Measurements from ENCODE around the gene FOXB1. TPM values are rescaled to one million over a fixed set of nuclear protein-coding genes. Genes with fewer than 3 reads are reported as not detected.

FOXB1 gene
- total and polyA plus RNA-seq, 8 donors = not detected

GRCh38 chr15:59965741-59966140, 38.4 kb upstream of the FOXB1 start:
- peaks cover 0 to 37% (median 33%) of the 10 kb centered on the region in 4 donors for H3K9me3 ChIP-seq
- peaks cover 0 to 5% (median 0%) of the 10 kb centered on the region in 3 donors for H3K27me3 ChIP-seq
- TF ChIP-seq POLR2A (IDR thresholded peaks at IDR 0.05) (no peak), POLR2AphosphoS5 (IDR thresholded peaks at IDR 0.05) (no peak), EP300 (IDR thresholded peaks at IDR 0.05) (no peak)
- TF ChIP-seq, protein P1, sequence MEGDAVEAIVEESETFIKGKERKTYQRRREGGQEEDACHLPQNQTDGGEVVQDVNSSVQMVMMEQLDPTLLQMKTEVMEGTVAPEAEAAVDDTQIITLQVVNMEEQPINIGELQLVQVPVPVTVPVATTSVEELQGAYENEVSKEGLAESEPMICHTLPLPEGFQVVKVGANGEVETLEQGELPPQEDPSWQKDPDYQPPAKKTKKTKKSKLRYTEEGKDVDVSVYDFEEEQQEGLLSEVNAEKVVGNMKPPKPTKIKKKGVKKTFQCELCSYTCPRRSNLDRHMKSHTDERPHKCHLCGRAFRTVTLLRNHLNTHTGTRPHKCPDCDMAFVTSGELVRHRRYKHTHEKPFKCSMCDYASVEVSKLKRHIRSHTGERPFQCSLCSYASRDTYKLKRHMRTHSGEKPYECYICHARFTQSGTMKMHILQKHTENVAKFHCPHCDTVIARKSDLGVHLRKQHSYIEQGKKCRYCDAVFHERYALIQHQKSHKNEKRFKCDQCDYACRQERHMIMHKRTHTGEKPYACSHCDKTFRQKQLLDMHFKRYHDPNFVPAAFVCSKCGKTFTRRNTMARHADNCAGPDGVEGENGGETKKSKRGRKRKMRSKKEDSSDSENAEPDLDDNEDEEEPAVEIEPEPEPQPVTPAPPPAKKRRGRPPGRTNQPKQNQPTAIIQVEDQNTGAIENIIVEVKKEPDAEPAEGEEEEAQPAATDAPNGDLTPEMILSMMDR (IDR thresholded peaks at IDR 0.05) = no peak
- H3K4me3 ChIP-seq = no peak overlapping the region
- no peak for DNase-seq
- intact Hi-C loops (cut with DNase I; ENCODE audit: low total_unique reads) = no loop called here
- 94 to 98% (median 95%) methylated on average over 6 of the region's 6 CpGs for WGBS, 5 donors
- no peak overlapping the region for H3K27ac ChIP-seq
- no peaks in the 10 kb centered on the region for H3K4me1 ChIP-seq
- no peaks in the 10 kb centered on the region for H3K36me3 ChIP-seq

- H3K27ac ChIP-seq = no peak overlapping the region
- H3K9me3 ChIP-seq = peaks cover 0 to 32% (median 27%) of the 10 kb centered on the region in 4 donors
- no peaks in the 10 kb centered on the region for H3K4me1 ChIP-seq
- no peaks in the 10 kb centered on the region for H3K36me3 ChIP-seq
- H3K4me3 ChIP-seq = no peak overlapping the region
- TF ChIP-seq, protein P1 (IDR thresholded peaks at IDR 0.05) = no peak
- TF ChIP-seq POLR2A (IDR thresholded peaks at IDR 0.05) (no peak), POLR2AphosphoS5 (IDR thresholded peaks at IDR 0.05) (no peak)
- intact Hi-C loops (cut with DNase I; ENCODE audit: low total_unique reads) = no loop called here
- peaks cover 0 to 6% (median 0%) of the 10 kb centered on the region in 3 donors for H3K27me3 ChIP-seq
- DNase-seq = no peak
Measured at GRCh38 chr15:59966262-59966661, 37.8 kb upstream of the FOXB1 start.

DNA sequence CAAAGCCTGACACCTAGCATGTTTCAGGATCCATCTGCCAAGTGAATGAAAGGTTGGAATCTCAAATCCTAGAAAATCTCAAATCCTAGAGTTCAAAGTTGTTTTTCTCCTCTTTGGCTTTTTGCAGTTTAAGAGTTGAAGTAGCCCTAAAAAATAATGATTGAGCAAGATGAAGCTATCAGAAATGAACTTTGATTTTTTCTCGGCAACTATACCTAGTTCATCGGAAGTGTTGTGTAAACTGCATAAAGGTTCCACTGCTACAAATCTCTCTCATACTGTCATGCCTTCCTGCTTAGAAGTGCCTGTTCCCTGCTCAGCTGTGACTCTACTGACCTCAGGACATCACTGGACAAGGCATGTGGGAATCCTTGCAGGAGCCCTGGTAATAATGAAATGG, 35.8 kb upstream of the FOXB1 start:
- intact Hi-C loops (cut with DNase I; ENCODE audit: low total_unique reads) = no loop called here
- Histone ChIP-seq H3K36me3 (no peaks in the 10 kb centered on the region), H3K4me1 (no peaks in the 10 kb centered on the region), H3K27me3 (peaks cover 0 to 12% (median 0%) of the 10 kb centered on the region in 3 donors), H3K27ac (no peak overlapping the region), H3K4me3 (no peak overlapping the region), H3K9me3 (peaks cover 0 to 21% (median 15%) of the 10 kb centered on the region in 4 donors)
- WGBS, 5 donors = 82 to 93% (median 90%) methylated on average over 2 of the region's 2 CpGs
- no peak for TF ChIP-seq POLR2AphosphoS5 (IDR thresholded peaks at IDR 0.05)
- no peak for TF ChIP-seq EP300 (IDR thresholded peaks at IDR 0.05)
- no peak for TF ChIP-seq POLR2A (IDR thresholded peaks at IDR 0.05)
- TF ChIP-seq, protein P1 (IDR thresholded peaks at IDR 0.05) = no peak
- DNase-seq = no peak

- H3K27ac ChIP-seq = no peak overlapping the region
- 72 to 92% (median 80%) methylated on average over 1 of the region's 1 CpG for WGBS, 5 donors
- no peaks in the 10 kb centered on the region for H3K36me3 ChIP-seq
- TF ChIP-seq EP300 (IDR thresholded peaks at IDR 0.05) = no peak
- TF ChIP-seq POLR2A (IDR thresholded peaks at IDR 0.05) = no peak
- TF ChIP-seq POLR2AphosphoS5 (IDR thresholded peaks at IDR 0.05) = no peak
- TF ChIP-seq, protein P1 (IDR thresholded peaks at IDR 0.05) = no peak
- H3K9me3 ChIP-seq = no peaks in the 10 kb centered on the region
- no peak for DNase-seq
- intact Hi-C loops (cut with DNase I; ENCODE audit: low total_unique reads) = no loop called here
- H3K4me1 ChIP-seq = peaks cover 0 to 3% (median 0%) of the 10 kb centered on the region in 4 donors
- no peak overlapping the region for H3K4me3 ChIP-seq
- peaks cover 0 to 19% (median 0%) of the 10 kb centered on the region in 3 donors for H3K27me3 ChIP-seq
Measured at GRCh38 chr15:59972241-59972640, 31.9 kb upstream of the FOXB1 start.

All from stomach (tissue), 9 donors.